HG02938 (cell line): ENCODE data around the gene AP4M1.
"Not testable (repeated sequence)": the region's sequence is repeated elsewhere in the genome, so short reads cannot be mapped to it uniquely, and the experiment has no call there.

Experiments used
- ATAC-seq: cut with Tn5 transposase; IDR thresholded peaks from one replicate; pipeline ENCODE4 v1.9.1; 2021; ENCODE audit warnings: mild to moderate bottlenecking, moderate library complexity; ENCODE audit not compliant: unreplicated experiment

AP4M1 gene

DNA sequence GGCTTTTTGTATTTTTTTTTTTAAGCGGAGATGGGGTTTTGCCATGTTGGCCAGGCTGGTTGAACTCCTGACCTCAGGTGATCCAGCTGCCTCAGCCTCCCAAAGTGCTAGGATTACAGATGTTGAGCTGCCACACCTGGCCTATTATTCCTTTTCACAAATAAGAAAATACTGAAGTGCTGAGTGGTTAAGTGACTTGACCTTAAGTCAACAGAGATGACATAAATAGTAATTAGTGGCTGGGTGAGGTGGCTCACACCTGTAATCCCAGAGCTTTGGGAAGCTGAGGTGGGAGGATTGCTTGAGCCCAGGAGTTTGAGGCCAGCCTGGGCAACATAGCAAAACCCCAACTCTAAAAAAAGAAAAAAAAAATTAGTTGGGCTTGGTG, 28.8 kb downstream of the AP4M1 start:
- ATAC-seq, result not testable (repeated sequence)

- no peak for ATAC-seq
These were observed 29.4 kb downstream of the AP4M1 start for GRCh38 chr7:100130608-100131453.

DNA sequence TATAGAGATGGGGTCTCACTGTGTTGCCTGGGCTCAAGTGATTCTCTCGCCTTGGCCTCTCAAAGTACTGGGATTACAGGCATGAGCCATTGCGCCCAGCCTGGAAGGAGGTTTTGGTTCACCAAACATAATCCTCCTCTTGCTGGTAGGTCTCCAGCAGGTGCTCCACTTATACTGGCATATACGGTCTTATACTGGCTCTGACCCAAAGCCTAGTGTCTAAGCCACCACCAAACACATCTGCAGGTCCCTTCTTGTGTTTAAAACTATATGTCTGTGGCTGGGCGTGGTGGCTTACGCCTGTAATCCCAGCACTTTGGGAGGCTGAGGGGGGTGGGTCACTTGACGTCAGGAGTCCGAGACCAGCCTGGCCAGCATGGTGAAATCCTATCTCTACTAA, 30.7 kb downstream of the AP4M1 start:
- no peak for ATAC-seq

DNA sequence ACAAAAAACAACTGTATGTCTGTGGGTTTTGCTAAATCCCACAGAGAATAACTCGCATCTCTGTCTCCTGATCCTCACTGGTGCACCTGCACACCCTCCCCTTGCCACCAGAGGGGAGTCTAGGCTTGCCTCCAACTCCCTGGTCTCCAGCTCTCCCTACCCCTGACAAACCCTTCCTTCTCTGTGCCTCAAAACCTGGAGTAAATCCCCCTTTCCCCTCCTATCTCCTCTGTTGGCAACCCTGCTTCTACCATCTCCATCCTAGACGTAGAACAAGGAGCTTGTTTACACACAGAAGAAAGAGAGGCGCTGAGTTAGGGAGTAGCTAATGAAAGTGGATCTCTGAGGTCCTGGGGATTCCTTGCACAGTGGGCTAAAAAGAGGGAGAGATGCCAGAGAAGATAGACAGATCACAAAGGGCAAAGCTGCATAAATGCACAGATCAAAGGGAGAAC, 31.3 kb downstream of the AP4M1 start:
- ATAC-seq, result no peak

GRCh38 chr7:100137851-100138760, 36.7 kb downstream of the AP4M1 start:
- ATAC-seq, result no peak

DNA sequence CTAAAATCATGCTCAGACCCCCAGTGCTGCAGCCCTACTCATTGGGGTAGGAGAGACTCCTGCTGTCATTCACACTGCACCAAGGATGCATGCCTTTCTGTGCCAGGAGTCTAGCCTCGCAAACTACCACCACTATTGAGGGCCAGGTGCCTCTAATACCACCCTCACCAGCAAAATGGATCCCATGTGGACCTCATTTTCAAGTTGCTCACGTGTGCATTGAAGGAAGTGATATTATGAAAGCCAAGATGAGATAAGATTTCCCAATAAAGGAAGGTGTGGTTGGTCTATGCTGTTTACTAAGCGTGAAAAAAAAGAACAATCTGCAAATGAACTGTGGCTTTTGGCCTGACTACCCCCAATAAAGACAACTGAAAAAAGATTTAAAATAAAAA, 40.1 kb downstream of the AP4M1 start:
- ATAC-seq, result no peak

GRCh38 chr7:100142461-100142860, 41.0 kb downstream of the AP4M1 start:
- no peak for ATAC-seq

DNA sequence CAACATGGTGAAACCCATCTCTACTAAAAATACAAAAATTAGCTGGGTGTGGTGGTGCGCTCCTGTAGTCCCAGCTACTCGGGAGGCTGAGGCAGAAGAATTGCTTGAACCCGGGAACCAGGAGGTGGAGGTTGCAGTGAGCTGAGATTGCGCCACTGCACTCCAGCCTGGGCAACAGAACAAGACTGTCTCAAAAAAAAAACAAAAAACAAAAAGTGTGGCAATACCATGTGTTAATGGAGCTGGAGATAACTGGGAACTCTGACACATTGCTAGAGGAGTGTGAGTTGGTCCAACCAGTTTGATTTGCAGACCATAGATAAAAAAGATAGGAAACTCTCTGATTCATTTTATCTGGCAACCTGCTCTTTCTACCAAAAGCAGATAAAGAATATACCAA, 44.9 kb downstream of the AP4M1 start:
- ATAC-seq, result not testable (repeated sequence)

DNA sequence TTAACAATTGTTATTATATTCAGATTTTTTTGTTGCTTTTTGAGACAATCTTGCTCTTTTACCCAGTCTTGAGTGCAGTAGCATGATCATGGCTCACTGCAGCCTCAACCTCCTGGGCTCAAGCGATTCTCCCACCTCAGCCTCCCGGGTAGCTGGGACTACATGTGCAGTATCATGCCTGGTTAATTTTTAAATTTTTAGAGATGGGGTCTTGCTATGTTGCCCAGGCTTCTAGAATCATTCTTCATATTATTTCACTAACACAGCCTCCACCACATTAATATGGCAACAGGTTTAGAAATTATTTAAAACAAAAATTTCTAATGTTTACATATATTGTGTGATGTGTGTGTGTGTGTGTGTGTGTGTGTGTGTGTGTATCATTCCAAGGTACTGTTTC, 45.8 kb downstream of the AP4M1 start:
- ATAC-seq, result no peak

DNA sequence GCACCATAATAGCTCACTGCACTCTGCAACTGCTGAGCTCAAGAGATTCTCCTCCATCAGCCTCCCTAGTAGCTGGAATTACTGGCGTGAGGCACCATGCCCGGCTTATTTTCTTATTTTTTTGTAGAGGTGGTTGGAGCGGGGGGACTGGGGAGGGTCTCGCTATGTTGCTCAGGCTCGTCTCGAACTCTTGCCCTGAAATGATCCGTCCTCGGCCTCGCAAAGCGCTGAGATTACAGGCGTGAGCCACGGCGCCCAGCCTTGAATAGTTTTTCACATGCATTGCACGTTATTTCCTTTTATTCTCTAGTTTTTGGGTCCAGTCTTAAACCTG, 46.7 kb downstream of the AP4M1 start:
- no peak for ATAC-seq

DNA sequence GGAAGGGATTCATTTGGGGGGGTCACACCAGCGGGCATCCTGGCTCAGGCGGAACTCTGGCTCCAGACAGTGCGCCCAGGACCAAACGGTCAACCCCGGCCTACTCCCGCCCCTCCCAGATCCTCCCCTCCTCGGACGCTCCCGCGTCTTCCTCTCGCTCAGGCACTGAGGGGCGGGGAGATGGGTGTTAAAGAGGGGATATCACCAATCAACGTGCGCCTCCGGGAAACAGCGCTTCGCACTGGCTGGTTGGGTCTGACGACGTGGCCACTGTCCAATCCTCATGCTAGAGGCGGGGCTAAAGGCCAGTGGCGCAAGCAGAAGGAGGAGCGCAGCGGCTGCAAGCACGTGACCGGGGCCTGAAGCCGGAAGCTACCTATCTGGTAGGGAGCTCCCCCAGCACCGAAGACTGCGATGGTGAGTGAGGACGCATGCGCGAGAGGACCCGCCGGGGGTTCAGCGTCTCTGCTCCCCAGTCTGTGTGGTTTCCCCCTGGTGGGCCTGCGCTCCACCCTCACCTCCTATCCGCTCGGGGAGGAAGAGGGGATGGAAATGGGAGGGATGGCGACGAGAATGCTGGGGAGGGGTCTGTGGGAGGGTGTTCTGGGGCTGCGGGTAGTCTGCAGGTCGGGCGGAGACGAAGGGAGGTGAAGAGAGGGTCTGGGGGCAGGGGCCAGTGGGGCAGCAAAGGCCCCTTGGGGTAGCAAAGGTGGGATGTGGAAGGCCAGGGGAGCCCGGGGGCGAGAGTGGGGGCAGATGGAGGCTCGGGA, 47.3 kb downstream of the AP4M1 start, which contains the start of gene LAMTOR4:
LAMTOR4 (plus strand) TSS at position 360 of the 770 bp plus-strand sequence; CDS start at position 415, 55 bp downstream.
- peak; percentile 98 for ATAC-seq

- no peak for ATAC-seq
These were observed 51.0 kb downstream of the AP4M1 start for GRCh38 chr7:100152404-100152803.

DNA sequence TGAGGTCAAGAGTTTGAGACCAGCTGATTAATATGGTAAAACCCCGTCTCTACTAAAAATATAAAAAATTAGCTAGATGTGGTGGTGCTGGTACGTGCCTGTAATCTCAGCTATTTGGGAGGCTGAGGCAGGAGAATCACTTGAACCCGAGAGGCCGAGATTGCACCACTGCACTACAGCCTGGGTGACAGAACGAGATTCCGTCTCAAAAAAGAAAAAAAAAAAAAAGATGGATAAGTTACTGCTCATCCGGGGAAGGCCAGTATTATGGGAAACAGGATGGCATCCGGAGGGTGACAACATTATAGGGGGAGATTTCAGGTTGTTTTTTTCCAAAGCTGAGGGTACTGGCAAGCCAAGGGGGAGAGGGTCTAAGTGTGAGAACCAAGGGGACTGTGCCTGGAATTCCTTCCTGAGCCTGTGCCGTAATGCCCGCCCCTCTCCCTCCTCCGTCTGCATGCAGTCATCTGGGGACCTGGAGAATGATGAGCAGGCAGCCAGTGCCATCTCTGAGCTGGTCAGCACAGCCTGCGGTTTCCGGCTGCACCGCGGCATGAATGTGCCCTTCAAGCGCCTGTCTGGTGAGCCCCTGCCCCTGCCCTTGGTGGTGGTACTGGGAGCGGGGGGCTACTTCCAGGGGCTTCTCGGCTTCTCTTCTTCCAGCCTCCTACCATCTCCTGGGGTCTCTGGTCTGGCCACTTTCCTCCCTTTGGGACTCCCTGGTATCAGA, 51.7 kb downstream of the AP4M1 start:
- no peak for ATAC-seq

DNA sequence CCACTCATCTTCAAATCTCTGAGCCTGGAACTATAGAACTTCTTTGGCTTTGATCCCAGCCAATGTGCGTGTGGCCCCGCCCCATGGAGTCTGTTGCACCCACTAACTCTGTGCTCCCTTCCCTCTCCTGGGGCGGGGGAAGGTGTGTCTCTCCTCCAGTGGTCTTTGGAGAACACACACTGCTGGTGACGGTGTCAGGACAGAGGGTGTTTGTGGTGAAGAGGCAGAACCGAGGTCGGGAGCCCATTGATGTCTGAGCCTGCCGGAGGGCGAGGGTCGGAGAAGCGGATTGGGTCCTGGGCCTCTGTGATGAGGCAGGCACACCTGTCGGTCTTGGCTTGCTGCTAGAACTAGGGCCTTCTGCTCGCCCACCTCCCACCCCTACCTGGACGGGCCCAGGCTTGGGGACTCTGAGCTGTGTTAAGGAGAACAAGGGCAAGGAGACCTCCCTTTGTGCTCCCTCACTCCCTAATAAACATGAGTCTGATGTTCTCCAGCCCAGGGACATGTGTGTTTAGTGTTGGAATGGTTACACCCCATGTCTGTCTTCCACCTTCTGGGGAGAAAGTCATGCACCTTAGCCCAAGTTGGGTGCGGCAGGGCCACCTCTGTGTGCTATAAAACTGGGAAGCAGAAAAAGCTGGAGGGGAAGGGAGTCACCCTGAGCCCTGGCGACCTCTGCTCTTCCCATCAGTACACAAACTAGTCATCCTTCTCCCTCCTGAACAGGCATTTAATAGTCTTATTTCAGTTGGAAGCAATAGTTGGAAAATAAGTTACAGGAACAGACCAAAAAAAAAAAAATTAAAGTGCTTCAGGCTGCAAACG, 52.5 kb downstream of the AP4M1 start:
- ATAC-seq, result no peak

DNA sequence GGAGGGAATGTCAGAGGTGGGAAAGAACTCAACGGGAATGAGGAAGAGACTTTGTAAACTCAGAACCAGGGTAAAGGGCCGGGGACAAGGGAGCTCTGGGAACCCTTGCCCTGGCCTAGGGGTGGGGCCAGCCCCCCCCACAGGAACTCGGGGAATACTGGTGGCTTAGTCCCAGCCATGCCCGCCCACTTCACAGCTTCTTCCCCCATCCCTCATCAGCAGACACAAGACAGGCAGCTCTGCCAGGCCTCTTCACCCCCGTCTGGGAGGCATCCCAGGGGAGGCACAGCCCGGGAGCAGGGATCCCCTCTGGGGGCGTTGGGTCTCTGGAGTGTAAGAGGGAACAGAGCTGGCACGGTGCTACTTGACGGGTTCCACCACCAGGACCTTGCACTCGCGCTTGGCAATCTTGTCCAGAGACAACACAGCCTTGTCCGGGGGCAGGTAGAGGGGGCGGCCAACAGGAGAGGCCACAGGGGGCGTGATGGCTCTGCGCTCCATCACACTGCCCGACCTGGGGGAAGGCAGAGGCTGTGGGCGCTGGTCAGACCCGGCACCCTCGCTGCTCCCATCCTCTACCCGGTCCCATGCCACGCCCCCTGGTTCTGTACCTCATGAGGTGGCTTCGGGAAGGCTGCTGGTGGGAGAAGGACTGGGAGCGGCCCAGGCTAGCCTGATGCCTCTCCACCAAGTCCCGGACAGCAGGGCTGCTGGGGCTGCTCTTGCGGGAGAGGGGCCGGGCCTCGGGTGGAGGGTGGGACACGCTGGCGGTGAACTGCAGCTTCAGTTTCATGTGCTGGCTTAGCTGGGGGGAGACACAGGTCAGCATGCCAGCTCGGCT, 53.4 kb downstream of the AP4M1 start:
- ATAC-seq, result no peak

- no peak for ATAC-seq
These were observed 54.3 kb downstream of the AP4M1 start for GRCh38 chr7:100155553-100156317.

- no peak for ATAC-seq
These were observed 55.1 kb downstream of the AP4M1 start for GRCh38 chr7:100156331-100157068.
